Measurements from ENCODE around the gene YJEFN3.

The YJEFN3 gene

DNA sequence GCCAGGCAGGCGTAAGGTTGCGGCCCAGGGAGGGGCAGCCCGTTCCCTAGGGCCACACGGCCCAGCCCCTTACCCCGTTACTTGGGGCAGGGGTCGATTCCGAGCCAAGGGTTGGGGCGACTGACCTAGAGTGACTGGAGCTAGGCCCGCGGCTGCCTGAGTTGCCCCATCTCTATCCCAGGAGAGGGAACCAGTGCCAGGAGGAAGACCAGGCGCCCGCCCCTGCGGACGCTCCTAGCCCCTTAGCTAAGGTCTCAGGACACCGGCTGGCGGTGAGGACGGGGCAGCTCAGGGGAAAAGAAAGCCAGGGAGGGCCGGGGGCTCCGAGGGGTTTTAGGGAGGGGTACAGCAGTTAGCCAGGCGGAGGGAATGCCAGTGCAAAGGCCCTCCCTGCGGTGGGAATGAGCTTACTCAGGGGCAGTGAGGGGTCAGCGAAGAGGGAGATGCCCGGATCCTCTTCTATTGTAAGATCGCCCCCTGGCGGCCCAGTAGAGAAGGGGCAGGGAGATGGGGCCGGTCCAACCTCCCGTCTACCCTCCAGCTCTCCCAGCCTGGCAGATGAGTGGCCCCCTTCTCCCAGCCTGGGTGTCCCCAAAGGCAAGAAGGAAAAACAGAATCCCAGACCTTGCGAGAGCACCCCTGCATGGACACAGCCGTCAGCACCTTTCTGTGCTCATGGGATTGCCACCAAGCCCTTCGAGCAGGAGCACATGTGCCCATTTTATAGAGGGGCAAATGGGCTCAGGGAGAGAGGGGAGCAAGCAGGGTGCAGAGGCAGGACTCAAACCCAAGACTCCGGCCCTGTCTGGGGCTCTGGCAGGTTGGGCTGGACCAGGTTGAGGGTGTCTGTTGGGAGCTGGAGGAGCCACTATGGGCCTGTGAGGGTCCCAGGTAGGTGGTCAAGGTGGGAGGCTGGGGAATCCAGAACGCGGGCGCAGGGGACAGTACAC, 25.6 kb downstream of the YJEFN3 start:
- peak; percentile 88 for DNase-seq (ENCODE audit: low spot score)

DNA sequence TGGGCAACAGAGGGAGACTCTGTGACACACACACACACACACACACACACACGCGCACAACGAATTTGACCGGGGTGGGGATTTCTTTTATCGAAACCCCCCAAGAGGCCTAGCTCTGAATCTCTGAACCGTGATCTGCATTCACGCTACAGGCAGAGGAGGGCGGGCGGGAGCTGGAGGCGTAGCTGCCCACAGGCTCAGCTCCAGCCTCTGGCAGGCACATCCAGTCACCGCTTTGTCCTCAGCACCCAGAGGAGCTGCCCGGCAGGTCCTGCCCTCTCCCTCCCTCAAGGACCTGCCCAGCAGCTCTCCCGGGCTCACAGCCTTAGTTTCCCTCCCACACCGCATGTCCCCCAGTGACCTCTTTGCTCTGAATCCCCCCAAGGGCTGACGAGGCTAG, 29.3 kb downstream of the YJEFN3 start:
- no peak for DNase-seq (ENCODE audit: low spot score)

GRCh38 chr19:19558636-19559035, 29.9 kb downstream of the YJEFN3 start:
- no peak for DNase-seq (ENCODE audit: low spot score)

GRCh38 chr19:19559931-19560330, 31.2 kb downstream of the YJEFN3 start:
- DNase-seq (ENCODE audit: low spot score): no peak

DNA sequence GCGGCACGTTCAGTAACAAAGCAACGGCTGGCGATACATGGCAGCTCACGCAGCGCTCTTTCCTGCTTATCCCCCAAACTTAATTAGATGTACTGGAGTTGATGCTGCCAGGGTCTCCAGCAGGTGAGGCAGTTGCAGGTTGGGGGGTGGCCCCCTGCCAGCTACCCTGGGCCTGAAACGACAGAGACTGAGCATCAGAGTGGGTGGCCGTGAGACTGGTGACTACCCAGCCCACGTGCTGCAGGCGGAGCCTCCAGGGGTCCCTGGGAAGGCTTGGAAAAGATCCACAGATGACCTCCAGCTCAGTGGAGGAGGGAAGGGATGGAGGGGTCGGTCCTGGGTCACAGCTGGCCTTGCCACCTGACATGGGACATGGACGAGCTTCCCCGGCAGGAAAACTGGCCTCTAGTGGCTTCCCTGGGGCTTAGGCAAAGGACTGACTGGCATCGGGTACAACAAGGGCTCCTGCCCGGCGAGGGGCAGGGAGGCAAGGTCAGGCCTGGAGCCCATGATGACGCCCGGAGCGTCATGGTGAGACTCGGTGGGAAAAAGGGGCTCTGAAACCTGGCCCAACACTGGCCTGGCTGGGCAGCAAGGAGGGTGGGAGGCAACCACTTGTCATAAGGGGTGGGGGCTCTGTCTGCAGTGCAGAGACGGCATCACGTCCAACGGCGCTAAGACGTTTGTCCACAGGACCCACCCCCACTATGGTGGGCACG, 33.4 kb downstream of the YJEFN3 start:
- no peak for DNase-seq (ENCODE audit: low spot score)

DNA sequence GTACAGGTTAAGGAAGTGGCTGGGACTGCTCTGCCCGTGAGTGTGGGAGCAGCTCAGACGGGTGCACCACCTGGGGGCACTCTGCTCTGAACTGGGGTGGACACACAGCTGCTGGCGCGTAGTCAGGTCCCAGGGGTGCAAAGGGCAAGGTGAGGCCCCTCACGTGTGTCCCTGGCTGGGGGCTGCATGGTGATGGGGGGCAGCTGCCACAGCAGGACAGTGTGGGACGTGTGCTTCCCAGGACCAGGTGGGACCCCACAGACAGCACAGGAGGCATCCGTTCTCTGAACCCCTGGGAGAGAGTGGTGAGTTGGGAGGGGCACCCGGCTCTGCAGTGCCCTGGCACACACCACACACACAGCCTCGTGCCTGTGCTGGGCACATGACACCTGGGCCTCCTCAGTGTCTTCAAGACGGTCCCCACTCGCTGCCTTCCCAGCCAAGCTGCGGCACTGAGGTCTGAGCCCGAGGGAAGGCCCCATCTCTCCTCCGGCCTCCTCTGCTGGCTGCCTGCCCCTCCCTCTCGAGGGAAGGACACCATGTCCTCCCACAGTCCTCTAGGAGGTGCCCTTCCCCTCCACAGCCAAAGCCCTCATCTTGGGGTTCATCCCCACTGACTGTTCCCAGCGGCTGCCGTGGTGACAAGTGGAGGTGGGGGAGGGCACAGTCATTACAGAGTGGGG, 34.1 kb downstream of the YJEFN3 start:
- peak; percentile 56 for DNase-seq (ENCODE audit: low spot score)

DNA sequence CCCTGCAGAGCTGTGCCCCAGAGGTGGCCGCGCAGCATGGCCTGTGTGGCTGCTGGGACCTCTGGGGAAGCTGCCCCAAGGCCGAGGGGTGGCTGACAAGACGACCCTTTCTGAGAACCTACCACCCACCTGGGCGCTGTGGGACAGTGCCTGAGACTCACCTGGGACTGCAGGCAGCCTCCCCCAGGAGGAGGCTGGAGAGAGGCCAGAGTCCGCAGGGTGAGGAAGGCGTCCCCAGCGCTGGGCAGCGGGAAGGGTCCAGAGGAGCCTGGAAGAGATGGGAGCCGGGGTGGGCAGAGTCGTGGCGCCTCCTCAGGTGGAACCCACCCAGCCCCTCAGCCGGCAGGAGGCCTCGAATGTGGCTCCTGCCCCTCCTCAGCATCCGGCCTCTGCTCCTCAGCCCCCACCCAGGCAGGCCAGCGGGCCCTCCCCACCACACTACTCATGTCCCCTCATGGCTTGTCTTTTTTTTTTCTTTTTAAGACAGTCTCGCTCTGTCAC, 34.7 kb downstream of the YJEFN3 start:
- no peak for DNase-seq (ENCODE audit: low spot score)

- no peak for DNase-seq (ENCODE audit: low spot score)
Measured at GRCh38 chr19:19566306-19566705, 37.6 kb downstream of the YJEFN3 start.

- no peak for DNase-seq (ENCODE audit: low spot score)
Measured at GRCh38 chr19:19567391-19567790, 38.7 kb downstream of the YJEFN3 start.

DNA sequence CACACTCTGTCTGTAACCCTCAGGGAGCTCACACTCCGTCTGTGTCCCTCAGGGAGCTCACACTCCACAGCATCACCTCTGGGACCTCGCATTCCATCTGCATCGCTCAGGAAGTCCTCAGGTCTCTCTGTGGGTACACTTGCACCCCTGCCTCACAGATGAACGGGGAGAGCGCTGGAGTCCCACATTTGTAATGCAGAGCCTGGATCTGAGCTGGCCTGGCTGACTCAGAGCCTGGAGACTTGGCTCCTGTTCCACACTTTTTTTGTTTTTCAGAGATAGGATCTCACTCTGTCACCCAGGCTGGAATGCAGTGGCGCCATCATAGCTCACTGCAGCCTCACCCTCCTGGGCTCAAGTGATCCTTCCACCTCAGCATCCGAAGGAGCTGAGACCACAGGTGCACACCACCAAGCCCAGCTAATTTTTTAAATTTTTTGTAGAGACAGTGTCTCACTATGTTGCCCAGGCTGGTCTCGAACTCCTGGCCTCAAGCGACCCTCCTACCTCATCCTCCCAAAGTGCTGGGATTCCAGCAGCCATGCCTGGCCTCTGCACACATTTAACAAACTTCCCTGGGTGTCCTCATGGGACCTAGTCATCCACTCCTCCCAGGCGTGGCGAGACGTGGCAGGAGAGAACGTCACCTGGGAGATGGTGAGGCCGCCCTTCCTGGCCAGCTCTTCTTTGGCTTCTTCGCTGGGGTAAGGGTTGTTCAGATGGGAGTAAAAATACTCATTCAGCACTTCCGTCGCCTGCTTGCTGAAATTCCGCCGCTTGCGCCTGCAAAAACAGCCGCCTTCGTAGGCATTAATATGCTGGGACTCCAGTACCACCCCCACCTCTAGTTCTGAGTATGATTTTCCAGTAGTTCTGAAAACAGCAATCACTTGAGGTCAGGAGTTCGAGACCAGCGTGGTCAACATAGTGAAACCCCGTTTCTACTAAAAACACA, 40.4 kb downstream of the YJEFN3 start:
- no peak for DNase-seq (ENCODE audit: low spot score)

DNA sequence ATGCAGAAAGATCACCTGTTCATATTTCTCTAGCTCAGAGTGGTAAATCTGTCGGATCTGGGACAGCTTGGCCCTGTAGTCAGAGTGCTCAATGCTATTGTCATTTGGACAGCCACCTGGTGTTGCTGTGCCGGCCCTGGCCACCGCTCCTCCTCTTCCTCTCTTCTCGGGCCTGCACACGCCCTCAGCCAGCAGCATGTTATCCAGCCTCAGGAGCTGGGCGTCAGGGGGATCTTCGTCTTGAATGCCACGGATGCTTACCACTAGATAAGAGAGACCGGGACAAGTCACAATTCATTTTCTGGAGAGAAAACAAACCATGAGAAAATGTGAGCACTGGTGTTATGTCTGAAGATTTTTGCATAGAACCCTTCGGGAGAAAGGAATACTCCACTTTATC, 41.9 kb downstream of the YJEFN3 start:
- DNase-seq (ENCODE audit: low spot score): no peak

DNA sequence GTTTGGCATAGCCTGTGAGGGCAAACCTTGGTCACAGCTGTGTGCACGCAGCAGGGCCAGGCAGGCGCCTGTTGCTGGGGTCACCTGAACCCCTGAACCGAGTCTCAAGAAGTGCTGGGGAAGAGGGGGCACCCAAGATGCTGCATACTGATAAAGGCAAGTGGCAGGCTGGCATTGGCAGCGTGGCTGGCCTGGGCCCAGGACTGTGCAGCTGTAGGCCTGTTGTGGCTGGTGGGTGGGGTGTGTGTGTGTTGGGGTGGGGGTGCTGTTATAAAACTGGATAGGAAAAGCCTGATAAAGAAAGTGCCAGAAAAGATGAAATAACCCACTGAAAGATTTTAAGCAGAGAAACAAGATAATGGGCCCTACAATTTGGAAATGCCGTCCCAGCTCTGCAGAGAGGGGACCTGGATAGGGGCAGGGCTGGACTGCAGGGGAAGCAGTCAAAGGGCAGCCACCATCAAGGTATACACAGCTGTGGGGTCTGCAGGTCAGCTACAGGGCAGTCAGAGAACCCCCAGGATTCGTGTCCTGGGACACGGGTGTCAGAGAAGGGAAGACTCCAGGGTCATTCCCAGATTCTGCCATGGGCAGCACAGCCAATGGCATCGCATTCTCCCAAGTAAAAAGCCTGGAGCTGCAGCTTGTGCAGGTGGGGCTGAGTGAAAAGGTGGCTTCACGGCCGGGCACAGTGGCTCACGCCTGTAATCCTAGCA, 42.5 kb downstream of the YJEFN3 start:
- DNase-seq (ENCODE audit: low spot score): no peak

DNA sequence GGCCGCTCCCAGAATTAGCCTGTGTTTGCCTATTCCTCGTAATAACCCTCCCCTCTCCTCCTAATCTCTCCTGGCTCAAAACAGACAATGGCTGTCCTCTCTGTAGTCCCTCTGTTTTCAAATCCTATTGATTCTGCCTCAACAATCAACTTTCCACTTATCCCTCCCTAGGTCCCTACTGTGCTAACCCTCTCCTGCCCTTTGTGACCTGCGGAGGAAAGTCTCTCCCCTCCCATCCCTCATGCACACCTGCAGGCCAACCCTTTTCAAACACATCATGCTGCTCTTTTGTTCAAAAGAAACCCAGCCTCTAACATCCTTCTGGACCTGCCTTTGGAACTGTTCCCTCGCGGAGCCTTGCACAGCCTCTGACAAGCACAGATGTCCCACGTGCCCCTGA, 46.7 kb downstream of the YJEFN3 start:
- peak; percentile 73 for DNase-seq (ENCODE audit: low spot score)

DNA sequence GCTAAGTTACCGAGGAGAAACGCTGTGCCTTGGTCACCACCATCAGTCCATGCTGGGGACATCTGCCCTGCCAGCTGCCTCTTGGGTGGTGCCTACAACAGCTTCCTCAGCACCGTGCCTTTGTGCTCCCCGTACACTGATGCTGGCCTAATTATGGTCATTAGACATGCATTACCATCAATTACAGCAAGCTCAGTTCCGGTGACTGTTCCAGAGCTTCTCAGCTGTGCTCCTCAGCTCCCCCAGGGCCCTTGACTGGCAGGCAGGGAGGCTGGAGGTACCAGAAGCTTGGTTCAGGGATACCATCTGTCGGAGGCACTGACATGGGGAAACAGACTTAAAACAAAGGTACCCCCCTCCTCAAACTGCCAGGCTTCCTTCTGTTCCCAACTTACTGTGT, 49.5 kb downstream of the YJEFN3 start:
- no peak for DNase-seq (ENCODE audit: low spot score)

- no peak for DNase-seq (ENCODE audit: low spot score)
Measured at GRCh38 chr19:19579533-19580361, 51.0 kb downstream of the YJEFN3 start.

DNA sequence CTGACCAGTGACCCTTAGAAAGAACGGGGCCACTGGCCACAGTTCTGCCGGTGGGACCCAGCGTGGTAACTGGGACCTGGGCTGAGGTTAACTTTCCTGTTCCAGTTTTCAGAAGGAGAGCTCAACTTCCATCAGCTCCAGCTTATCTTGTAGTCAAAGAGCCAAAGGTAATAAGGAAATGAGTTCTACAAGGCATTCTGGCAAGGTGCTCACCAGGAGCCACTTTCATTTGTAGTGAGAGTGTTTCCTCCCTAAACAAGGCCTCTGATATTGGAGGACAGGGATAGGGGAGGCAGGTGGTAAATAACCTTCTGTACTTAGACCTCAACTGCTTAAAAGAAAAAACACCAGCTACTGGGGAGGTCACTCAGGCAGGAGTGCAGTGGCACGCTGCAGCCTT, 51.7 kb downstream of the YJEFN3 start:
- DNase-seq (ENCODE audit: low spot score): no peak

DNA sequence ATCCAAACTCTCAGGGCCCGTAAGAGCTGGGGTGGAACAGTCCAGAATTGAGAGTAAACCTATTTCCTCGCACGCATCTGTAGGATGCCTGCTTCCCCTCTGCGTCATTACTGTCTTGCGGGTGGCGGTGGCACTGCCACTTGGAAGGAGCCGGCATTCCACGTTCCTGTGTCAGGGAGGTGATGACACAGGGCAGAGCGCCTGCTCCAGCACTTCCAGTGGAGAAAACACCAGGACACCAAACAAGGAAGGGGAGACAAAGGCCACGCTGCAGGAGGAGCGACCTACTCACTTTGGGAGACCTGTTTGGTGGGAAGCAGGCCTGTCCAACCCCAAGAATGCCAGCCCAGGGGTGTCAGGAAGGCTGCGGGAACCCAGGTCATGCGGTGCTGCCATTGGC, 52.7 kb downstream of the YJEFN3 start:
- DNase-seq (ENCODE audit: low spot score): no peak

- no peak for DNase-seq (ENCODE audit: low spot score)
Measured at GRCh38 chr19:19582471-19582870, 53.8 kb downstream of the YJEFN3 start.

DNA sequence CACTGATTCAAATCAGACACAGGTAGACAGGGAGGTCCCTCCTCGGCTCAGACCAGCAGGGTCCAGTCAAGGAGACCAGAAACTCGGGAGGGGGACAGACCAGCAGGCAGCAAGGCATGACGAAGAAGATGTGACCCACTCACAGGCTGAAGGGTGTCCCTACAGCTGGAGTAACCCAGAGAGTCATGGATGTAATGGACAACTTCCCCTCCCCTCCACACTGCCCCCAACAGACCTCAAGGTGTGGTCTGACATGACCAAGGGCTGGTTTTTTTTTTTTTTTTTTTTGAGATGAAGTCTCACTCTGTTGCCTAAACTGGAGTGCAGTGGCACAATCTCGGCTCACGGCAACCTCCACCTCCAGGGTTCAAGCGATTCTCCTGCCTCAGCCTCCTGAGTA, 55.6 kb downstream of the YJEFN3 start:
- DNase-seq (ENCODE audit: low spot score): no peak
